NOMO-1 (cell line): ENCODE results near the gene AVPR2.

Experiments used
- DNase-seq, 2 experiments: peaks; one replicate each; lab custom pipeline; 2025; ENCODE audit not compliant: unreplicated experiment in 2 of 2; lab: John Stamatoyannopoulos, UW

AVPR2 gene

DNA sequence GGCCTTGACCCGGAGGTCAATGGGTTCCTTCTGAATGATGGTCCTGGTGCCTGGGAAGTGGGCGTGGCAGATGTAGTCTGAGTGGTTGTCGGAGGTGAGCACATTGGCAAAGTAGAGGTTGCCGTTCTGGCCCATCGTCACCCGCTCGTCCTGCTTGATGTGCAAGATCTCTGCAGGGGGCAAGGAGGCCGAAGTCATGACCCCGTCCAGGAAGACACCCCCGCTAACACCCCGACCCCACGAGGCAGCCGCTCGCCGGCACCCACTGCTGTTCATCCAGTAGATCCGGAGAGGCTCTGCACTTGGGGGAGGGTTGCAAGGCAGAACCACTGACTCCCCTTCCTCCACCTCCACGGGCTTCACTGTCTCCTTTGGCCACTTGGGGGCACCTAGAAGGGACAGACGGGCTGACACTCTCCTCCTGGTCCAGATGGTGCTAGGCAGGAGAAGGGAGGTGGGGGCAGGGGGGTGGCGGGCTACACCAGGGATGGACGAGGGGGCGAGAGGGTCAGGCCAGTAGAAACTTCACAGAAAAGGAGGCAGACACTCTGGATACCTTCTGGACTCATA, 33.6 kb upstream of the AVPR2 start:
- DNase-seq: no peak

DNA sequence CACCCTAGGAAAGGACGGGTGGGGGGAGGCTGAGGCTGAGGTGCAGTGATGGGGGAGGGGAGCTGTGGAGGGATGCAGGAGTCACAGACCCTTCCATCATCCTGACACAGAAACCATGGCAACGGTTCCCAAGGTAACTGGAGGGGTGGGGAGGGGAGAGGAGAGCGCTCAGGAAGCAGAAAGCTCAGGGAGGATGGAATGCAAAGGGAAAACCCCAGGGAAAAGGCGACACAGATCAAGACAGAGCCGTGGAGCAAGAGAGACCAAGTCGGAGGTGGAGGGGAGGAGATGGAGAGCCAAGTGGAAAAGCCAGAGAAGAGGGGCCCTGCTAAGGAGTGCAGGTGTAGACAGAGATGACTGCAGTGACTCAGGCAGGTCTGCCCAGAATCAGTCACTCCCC, 33.0 kb upstream of the AVPR2 start:
- DNase-seq: no peak

DNA sequence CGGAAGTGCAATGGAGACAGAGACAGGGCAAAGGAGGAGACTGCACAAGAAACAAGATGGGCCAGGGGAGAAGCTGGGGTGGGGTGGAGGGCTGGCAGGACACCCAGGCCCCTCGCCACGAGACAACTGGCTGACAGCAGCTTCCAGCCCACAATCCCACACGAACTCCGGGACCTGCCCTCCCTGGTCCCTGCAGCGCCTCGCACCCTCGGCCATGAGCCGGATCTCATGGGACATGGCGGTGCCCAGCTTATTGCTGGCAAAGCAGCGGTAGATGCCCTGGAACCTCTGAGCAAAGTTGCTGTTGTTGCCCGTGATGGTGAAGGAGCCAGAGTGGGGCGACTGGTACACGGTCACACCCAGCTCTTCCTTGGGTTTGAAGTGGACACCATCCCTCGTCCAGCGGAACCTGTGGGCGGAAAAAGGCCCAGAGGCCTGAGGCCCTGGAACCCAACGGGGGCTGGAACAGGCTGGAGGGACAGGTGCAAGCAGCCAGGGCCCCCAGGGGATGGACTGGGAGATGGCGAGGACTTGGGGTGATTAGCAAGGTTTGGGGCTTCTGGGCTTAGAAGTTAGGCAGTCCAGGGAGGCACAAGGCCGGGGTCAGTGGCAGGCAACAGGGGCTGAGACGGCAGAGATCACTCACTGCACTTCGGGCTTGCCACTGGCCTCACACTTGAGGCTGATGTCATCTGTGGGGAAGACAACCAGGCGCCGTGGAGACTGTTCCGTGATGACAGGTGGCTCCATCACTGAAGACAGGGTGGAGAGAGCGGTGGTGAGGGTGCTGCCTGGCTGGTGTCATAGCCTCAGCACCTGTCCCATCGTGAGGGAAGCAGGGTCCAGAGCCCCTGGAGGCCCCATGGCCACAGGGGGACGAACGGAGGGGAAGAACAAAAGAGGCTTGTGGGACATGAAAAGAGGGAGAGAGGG, 32.3 kb upstream of the AVPR2 start:
- DNase-seq: no peak

DNA sequence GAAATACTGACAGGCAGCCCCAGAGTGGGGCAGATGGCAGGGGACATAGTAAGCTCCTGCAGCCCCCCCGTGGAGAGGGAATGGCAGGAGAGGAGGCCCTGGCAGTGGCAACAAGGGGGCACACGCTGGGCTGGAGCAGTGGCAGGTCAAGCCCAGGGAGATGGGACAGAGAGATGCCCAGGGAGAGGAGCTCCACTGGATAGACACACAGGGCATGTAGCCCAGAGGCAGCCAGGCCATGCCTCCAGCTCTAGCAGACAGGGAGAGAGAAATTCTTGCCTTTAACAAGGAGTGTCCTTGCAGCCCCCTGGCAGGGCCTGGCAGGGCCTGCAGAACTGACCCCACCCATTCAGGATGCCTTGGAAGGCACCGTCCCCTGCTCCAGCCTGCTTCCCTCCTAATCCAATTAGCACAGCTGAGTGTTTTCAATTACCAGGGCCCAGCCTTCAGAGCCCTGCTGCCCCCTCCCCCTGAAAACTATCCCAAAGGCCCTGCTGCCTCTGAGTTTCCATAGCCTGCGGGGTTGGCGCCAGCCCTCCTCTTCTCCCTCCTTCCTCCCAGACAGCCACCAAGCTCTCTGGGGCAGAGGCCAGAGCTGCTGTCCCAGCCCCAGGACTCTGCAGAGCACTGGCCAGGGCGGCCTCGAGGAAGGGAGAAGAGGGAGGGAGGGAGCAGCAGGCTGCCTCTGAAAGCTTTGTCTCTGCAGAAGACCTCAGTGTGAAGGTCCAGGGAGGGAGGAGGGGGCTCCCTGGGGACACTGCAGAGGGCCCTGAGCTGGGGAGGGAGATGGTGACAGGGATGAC, 31.0 kb upstream of the AVPR2 start:
- DNase-seq: no peak

DNA sequence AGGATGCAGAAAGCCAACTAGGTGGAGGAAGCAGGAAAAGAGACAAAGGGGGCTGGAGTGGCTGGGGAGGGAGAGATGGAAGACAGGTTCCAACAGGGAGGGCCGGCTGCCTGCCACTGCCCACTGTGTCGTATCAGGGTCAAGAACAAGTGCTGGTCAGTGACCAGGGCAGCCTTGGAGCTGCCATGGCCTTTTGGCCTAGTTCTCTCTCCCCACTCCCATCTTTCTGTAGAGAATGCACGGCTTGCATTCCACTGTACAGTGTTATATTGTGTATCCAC, 30.4 kb upstream of the AVPR2 start:
- no peak for DNase-seq

DNA sequence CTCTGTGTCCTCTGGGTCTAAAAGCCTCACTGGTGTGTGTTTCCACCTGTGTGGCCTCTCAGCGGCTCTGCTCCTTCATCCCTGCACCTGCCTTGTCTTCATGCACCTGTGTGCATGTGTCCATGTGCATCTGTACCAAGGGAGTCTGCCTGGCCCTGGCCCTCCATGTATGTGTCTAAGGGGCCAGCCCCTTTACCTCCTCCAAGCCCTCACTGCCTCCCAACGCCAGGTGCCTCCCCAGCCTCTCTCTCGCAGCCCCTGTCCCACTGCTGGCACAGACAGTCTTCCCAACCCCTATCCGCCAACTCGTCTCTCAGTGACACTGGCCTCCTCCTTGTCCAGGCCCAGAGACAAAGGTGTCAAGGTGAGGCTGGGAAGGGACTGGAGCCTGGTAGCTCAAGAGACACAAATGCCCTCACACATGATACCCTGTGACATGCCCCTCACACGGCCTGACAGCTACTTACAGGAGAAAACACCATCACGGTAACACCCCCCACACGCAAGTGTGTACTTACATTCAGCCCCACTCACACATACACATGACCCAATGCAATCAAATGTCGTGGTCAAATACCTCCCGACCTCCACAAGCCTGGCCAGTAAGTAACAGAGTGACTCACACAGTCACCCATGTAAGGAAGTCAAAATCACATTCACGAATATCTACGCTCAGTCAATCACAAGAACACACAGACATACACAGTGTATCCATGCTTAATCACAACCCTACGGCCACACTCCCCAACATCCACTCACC, 29.9 kb upstream of the AVPR2 start:
- no peak for DNase-seq

DNA sequence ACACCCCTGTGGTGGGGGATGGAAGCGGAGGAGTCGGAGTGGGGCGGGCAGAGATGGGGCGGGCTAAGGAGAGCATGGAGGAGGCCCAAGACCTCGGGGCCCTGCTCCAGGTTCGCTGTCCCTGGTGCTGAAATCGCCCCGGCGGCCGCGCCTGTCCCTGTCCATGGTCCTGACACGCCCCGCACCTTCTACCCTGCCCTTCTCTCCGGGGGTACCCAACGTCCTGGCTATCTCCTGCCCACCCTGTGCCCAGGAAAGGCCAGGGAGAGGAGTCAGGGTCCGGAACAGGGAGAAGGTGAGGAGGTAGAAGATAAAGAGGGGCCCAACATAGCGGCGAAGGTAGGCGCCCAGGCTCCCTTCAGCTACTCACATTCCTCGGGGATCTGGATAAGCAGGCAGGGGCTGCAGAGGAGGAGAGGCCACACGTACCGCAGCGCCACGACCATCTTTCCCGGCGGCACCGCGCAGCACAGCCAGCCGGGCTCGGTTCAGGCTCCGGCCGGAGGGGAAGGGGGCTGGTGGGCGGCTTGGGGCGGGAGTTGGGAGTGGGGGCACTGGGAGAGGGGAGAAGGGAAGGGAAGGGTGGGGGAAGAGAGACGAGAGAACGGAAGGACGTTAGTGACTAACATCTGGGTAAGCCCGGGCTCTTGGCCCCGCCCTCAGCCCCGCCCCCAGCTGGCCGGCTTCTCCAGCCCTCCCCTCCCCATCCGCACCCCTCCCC, 28.9 kb upstream of the AVPR2 start:
- DNase-seq: peak; percentile 32 to 48

DNA sequence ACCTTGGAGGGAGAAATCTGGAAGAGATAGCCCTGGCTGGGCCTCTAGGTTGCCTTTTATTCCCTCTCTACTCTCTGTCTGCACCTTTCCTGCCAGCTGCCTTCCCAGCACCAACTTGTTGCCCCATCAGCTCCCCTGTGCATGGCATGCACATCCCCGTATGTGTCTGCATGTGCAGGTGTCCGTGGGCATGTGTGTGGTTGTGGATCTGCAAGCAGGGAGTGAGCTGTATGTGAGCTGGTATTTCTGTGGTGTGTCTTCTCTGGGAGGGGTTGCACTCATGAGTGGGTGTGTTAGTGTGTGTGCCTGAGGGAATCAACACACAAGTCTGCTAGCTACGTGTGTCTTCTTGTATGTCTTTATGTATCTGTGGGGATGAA, 28.4 kb upstream of the AVPR2 start:
- DNase-seq: no peak

DNA sequence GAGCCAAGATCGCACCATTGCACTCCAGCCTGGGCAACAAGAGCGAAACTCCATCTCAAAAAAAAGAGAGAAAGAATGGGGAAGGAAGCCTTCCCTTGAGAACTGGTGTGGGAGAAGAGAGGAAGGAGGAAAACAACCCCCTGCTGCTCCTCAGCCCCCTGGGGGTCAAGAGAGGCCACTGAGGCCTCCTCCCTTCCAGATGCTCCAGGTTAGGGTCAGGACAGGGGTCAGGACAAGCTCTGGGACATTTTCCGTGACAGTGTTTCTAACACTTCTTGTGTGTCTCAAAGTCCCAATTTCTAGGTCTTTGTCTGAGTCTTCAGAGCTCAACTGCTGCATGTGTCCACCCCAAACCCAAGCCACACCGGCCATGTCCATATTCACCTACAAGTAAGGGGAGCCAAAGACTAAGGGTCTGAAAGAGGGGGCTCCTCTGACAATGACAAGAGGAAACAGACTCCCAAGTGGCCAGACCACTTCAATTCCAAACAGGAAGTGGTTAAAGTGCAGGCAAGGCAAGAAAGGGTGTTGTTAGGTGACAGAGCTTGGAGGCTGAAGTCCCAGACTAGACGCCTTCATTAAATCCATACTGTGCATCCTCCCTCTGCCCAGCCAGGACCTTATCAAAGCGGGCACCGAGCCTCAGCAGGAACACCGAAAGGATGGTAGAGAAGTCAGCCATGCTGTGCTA, 26.8 kb upstream of the AVPR2 start:
- no peak for DNase-seq

DNA sequence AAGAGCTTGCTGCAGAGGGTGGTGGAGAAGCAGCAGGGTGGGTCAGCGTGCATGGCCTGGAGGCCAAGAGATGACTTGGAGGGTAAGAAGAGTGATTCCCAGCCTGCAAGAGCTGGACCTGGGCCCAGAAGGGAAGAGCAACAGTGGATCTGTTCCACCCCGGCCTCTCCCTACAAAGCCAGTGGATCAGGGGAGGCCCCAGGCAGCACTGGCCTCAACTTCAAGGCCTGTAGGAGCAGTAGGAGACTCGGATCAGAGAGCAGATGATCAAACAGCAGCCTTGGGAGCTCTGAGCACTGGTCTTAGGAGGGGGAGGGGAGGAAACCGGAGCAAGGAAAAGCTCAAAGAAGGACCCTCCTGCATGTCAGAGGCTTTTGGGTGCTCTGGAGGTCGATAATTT, 26.1 kb upstream of the AVPR2 start:
- DNase-seq: no peak

DNA sequence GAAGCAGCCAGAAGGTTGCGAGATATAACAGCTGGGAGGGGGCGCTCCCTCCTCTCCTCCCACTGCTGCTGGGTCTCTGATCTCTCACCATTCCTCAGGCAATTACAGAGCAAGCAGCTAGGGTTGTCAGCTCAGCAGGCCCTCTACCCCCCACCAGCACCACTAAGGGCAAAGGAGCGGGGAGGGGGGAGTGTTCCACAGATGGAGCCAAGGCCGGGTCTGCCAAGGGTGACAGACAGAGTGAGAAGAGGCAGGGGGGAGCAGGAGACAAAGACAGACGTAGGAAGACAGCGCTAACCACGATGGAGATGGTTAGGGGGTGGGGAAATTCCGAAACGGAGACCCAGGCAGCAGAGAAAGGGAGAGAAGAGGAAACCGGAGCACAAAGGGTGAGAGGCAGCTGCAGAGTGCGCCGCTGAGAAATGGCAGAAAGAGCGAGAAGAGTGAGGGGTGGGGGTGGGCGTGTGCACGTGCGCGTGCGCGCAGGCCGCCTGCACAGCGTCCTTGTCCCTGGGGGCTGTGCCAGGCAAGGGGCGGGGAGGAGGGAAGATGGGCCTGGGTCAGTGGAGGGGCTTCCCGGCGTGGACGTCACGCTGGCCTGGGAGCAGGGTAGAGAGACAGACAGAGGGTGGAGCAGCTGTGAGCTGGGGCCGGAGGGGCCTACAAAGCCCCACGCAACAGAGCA, 25.4 kb upstream of the AVPR2 start:
- DNase-seq: no peak

DNA sequence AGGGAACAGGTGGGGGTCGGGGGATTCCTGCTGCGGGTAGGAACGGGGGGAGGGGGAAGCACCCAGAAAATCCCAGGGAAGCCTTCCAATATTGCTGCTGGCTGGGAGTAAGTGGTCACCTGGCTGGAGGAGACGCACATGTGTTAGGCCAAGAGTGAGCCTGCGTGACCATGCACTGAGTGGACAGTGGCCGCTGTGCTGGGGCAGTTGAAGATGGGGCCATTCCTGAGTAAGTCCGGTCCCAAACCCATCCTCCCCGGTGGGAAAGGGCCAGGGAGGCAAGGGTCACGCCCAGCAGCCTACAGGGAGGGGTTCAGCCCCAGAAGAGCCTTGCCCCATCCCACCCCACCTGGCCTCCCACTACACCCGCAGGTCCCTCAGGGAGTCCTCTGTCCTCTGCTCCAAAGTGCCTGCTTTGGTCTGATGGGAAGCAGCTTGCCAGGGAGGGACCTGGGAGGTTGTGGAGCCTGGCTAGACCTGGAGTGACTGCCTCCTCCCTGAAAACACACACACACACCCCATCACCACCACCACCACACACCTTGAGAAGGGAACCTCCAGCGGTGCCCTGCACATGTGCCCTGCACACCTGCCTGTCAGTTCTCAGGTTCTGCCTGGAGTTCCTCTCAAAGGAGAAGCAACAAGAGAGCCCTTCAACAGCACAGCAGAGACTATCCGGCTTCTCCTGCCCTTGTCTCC, 24.6 kb upstream of the AVPR2 start:
- DNase-seq: no peak

DNA sequence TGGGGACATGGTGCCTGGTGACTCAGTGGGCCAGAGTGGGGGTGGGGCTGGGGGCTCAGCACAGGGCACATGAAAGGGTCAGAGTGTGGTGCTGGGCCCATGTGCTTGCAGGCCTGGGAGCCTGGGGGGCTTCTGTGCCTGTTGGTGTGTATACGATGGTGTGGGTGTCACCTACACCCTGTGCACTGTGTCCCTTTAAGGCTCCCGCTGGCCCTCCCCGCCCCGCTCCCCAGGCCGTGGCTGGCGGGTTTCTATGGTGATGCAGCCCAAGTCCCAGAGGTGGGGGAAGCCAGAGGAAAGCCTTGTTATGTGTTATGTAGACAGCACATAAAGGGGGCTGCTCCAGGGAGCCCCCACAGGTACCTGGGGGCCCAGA, 24.0 kb upstream of the AVPR2 start:
- no peak for DNase-seq

DNA sequence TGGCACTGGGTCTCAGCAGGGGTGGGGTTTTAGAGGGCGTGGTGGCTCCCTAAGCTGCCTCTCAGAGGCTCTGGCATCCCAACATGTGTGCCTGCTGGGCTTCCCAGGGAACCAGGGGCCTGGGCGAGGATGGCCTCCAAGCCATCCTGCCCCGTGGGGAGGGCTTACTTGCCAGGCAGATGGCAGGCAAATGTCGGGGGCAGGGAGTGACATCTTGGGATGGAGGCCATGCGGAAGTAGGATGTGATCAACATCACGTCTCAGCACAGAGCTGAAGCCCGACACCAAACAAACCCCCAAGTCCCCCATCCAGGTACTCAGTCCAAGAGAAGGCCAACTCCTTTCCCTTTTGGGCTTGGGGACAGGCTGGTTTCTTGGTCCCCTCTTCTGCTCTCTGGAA, 23.2 kb upstream of the AVPR2 start:
- DNase-seq: no peak

DNA sequence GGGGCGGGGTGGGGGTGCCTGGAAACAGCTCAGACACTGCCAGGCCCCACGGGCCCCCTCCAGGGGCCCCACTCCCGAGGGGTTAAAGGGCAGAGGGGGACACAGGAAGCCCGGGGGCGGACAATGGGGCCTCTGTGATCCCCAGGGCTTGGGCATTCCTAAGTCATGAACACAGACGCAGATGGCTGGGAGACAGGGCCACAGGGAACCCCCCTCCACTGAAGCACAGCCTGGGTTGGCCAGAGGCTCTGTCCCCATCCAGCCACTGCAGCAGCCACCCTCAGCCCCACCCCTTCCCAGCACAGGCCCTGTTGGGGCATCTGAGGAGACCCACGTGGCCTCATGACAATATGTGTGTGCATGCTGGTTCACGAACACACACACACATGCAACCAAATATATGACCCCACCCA, 22.4 kb upstream of the AVPR2 start:
- no peak for DNase-seq

DNA sequence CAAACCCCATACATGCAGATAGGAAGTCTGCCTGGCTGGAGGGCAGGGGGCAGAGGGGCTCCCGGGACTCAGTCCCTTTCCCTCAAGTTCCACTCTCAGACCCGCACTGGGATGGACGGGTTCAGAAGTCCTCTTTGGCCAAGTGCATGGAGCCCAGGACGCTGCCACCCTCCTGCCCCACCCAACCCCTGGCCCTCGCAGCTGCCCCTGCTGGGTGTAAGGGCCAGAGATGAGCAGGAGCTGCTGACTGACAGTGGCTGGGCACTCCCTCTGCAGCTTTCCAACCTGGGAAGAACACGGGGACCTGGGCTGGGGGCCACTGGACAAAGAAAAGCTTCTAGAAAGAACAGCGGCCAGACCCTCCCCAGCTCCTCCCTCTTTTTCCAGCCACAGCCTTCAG, 21.9 kb upstream of the AVPR2 start:
- no peak for DNase-seq

DNA sequence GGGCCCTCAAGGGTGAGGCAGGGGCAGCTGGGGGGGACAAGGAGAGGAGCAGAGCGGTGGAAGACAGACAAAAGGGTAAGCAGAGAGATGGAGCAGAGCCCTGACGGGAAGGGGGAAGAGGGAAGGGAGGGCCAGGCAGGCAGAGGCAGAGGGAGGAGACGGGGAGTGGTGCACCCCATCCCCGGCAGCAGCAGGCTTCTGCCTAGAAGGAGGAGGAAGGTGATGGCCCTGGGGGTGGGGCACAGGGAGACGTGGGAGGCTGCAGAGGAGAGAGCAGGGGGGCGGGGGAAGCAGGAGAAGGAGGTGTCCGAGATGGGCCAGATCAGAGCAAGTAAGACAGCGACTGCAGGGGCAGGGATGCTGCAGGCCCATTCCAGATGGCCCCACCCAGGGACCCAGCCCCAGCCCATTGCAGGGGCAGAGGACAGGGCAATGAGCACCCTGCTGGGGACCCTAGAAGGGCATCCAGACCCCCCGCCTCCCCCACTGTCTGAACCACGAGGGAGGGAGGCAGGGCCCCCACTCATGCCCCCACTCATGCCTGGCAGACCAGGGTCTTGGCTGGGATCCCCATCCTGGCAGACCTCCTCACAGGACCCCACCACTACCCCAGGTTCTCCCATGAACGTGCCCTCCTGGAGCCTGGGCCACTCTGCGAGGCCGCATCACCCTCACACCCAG, 21.2 kb upstream of the AVPR2 start:
- DNase-seq: no peak

DNA sequence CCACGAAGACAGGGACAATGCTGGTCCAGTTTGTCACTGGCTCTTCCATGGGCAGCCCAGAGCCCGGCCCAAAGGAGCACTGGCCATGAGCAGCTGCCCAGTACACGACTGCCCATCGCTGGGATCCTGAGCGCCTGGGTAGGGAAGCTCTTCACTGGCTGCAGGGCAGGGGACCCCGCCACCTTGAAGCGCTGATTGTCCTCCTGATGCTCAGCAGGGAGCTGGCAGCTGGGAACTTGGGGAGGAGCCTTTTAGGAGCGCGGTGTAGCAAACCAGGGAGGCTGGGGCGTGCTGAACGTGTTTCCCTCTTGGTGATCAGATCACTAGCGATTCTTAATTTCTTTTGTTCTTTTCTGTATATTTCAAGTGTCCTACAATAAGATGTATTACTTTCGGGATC, 20.3 kb upstream of the AVPR2 start:
- DNase-seq: no peak
